WTC11 (cell line): ENCODE data around the gene ZBTB7C. TPM values are rescaled to one million over a fixed set of nuclear protein-coding genes. Genes with fewer than 3 reads are reported as not detected.

Experiments
- ATAC-seq: fragments of 200-7000 bp; cut with Tn5 transposase; 2 replicates; pipeline ENCODE4 v1.10.0; 2021; ENCODE audit warnings: mild to moderate bottlenecking, moderate library complexity
- CTCF ChIA-PET: fragments of 300-600 bp; sonication (Branson Sonifier 250); formaldehyde crosslinking; loops from one replicate; lab custom pipeline; 2021; ENCODE audit warnings: antibody characterized with exemption; lab: Charles Lee
- POLR2A ChIA-PET: fragments of 350-600 bp; sonication (Branson Sonifier 250); formaldehyde crosslinking; loops from one replicate; lab custom pipeline; 2021; ENCODE audit warnings: antibody characterized with exemption; lab: Charles Lee
- DNase-seq: peaks from one replicate; pipeline ENCODE4 v3.0.0; 2021; ENCODE audit warnings: low spot score
- H3K27ac Mint-ChIP-seq: 2 replicates; pipeline ENCODE4 v1.8.0; 2021; ENCODE audit warnings: mixed read lengths
- H3K27me3 Mint-ChIP-seq: 2 replicates; pipeline ENCODE4 v1.8.0; 2021; ENCODE audit warnings: low read depth, mild to moderate bottlenecking, moderate library complexity, mixed read lengths
- H3K36me3 Mint-ChIP-seq: 2 replicates; pipeline ENCODE4 v1.8.0; 2021; ENCODE audit warnings: mixed read lengths
- H3K4me1 Mint-ChIP-seq: 2 replicates; pipeline ENCODE4 v1.8.0; 2022; ENCODE audit warnings: mixed read lengths
- H3K4me3 Mint-ChIP-seq: 2 replicates; pipeline ENCODE4 v1.8.0; 2021; ENCODE audit warnings: mild to moderate bottlenecking, moderate library complexity, mixed read lengths
- H3K9me3 Mint-ChIP-seq: 2 replicates; pipeline ENCODE4 v1.8.0; 2021; ENCODE audit warnings: mixed read lengths
- CDX4 ChIP-seq: fragments of 250-450 bp; sonication (Bioruptor Pico); IDR thresholded peaks from 2 replicates; pipeline ENCODE4 v1.9.0; 2021; ENCODE audit warnings: moderate library complexity, mild to moderate bottlenecking, inconsistent platforms, borderline replicate concordance
- CREB1 ChIP-seq: sonication (generic); formaldehyde crosslinking; IDR thresholded peaks from 2 replicates; pipeline ENCODE4 v1.8.0; 2023; ENCODE audit warnings: mild to moderate bottlenecking, missing genetic modification reagents
- E2F5 ChIP-seq: sonication (generic); formaldehyde crosslinking; IDR thresholded peaks from 2 replicates; pipeline ENCODE4 v1.8.1; 2022; ENCODE audit warnings: mild to moderate bottlenecking, moderate library complexity, missing genetic modification reagents
- ELF4 ChIP-seq: sonication (generic); formaldehyde crosslinking; IDR thresholded peaks from 2 replicates; pipeline ENCODE4 v1.8.1; 2022; ENCODE audit warnings: low read depth, mild to moderate bottlenecking, moderate library complexity, missing genetic modification reagents
- ETV6 ChIP-seq: sonication (generic); formaldehyde crosslinking; IDR thresholded peaks from 2 replicates; pipeline ENCODE4 v1.8.1; 2022; ENCODE audit warnings: mild to moderate bottlenecking, missing genetic modification reagents
- FOXP4 ChIP-seq: sonication (generic); formaldehyde crosslinking; IDR thresholded peaks from 2 replicates; pipeline ENCODE4 v1.8.0; 2022; ENCODE audit warnings: mild to moderate bottlenecking, missing genetic modification reagents
- GTF2I ChIP-seq: fragments of 250-450 bp; sonication (Bioruptor Pico); conservative IDR thresholded peaks from 2 replicates; pipeline ENCODE4 v1.4.0; 2021; ENCODE audit warnings: mild to moderate bottlenecking
- IRF1 ChIP-seq: sonication (generic); formaldehyde crosslinking; IDR thresholded peaks from 2 replicates; pipeline ENCODE4 v1.8.0; 2023; ENCODE audit warnings: missing genetic modification reagents
- SMAD3 ChIP-seq: sonication (generic); formaldehyde crosslinking; IDR thresholded peaks from 2 replicates; pipeline ENCODE4 v1.8.0; 2022; ENCODE audit warnings: missing genetic modification reagents, mild to moderate bottlenecking, borderline replicate concordance
- SP1 ChIP-seq: sonication (generic); formaldehyde crosslinking; conservative IDR thresholded peaks from 2 replicates; pipeline ENCODE4 v1.8.1; 2022; ENCODE audit warnings: missing genetic modification reagents
- TCF7 ChIP-seq: sonication (generic); formaldehyde crosslinking; IDR thresholded peaks from 2 replicates; pipeline ENCODE4 v1.8.0; 2022; ENCODE audit warnings: mild to moderate bottlenecking, low read depth, missing genetic modification reagents, moderate library complexity
- ZBTB21 ChIP-seq: sonication (generic); formaldehyde crosslinking; IDR thresholded peaks from 2 replicates; pipeline ENCODE4 v1.8.1; 2023; ENCODE audit warnings: mild to moderate bottlenecking, missing genetic modification reagents, borderline replicate concordance
- ZNF121 ChIP-seq: sonication (generic); formaldehyde crosslinking; IDR thresholded peaks from 2 replicates; pipeline ENCODE4 v1.8.0; 2023; ENCODE audit warnings: missing genetic modification reagents
- ZNF512 ChIP-seq: sonication (generic); formaldehyde crosslinking; IDR thresholded peaks from 2 replicates; pipeline ENCODE4 v1.8.1; 2022; ENCODE audit warnings: missing genetic modification reagents, borderline replicate concordance
- ZNF532 ChIP-seq: fragments of 250-450 bp; sonication (Bioruptor Pico); IDR thresholded peaks from 2 replicates; pipeline ENCODE4 v1.9.0; 2021; ENCODE audit warnings: mild to moderate bottlenecking, borderline replicate concordance
- ZSCAN18 ChIP-seq: fragments of 250-450 bp; sonication (Bioruptor Pico); IDR thresholded peaks from 2 replicates; pipeline ENCODE4 v2.1.2; 2022; ENCODE audit warnings: mild to moderate bottlenecking, moderate library complexity
- total RNA-seq: library from RNA; stranded (reverse); gene quantifications from 3 replicates; pipeline ENCODE4 v1.2.3, GENCODE V29; 2021

The ZBTB7C gene
- total RNA-seq, 1 experiment from 2014 or later, result 0.48 TPM

GRCh38 chr18:48320639-48320945, 88.6 kb downstream of the ZBTB7C start (continued):
- TF ChIP-seq IRF1 (CRISPR knock-in tag), result no peak
- no peak for TF ChIP-seq CREB1
- TF ChIP-seq ZNF532 (CRISPR knock-in tag), result no peak
- TF ChIP-seq SMAD3 (CRISPR knock-in tag), result no peak
- TF ChIP-seq E2F5, result no peak
- no peak for TF ChIP-seq GTF2I (CRISPR knock-in tag)

GRCh38 chr18:48319801-48320638, 89.2 kb downstream of the ZBTB7C start:
- Mint-ChIP-seq H3K27ac (no peak overlapping the region), H3K9me3 (0 out of 2 replicates have a peak, but pooled peaks cover 5% of the 10 kb centered on the region), H3K27me3 (peaks cover 2% of the 10 kb centered on the region), H3K4me3 (no peak overlapping the region), H3K36me3 (no peaks in the 10 kb centered on the region), H3K4me1 (peaks cover 13% of the 10 kb centered on the region)
- no peak for DNase-seq
- no peak for ATAC-seq
- POLR2A ChIA-PET, result no interaction called here
- CTCF ChIA-PET, result interaction anchor here (1.0 to 3.4 kb wide), 3 partner anchors 16 to 125 kb away, joined by 4 to 14 read pairs (median 4); no protein-coding TSS in a partner anchor
- TF ChIP-seq TCF7 (CRISPR knock-in tag) (no peak), ZNF121 (no peak), ZSCAN18 (no peak), CDX4 (CRISPR knock-in tag) (no peak), ZBTB21 (CRISPR knock-in tag) (no peak)

- H3K27ac Mint-ChIP-seq, result no peak overlapping the region
- H3K36me3 Mint-ChIP-seq, result no peaks in the 10 kb centered on the region
- POLR2A ChIA-PET, result no interaction called here
- peaks cover 2% of the 10 kb centered on the region for H3K27me3 Mint-ChIP-seq
- 0 out of 2 replicates have a peak, but pooled peaks cover 5% of the 10 kb centered on the region for H3K9me3 Mint-ChIP-seq
- TF ChIP-seq SP1 (CRISPR knock-in tag) (no peak), ZNF512 (CRISPR knock-in tag) (no peak), IRF1 (CRISPR knock-in tag) (no peak), ELF4 (CRISPR knock-in tag) (no peak), FOXP4 (no peak), ETV6 (CRISPR knock-in tag) (no peak)
- TF ChIP-seq, all 79 proteins: peak for 0
- DNase-seq (peak; percentile 31), ATAC-seq (peak; percentile 56)
- H3K4me3 Mint-ChIP-seq, result no peak overlapping the region
- peaks cover 24% of the 10 kb centered on the region for H3K4me1 Mint-ChIP-seq
- CTCF ChIA-PET, result interaction anchor here (1.5 to 3.4 kb wide), 4 partner anchors 18 to 127 kb away, joined by 4 to 20 read pairs (median 10); no protein-coding TSS in a partner anchor
Measured at GRCh38 chr18:48318436-48318835, 90.7 kb downstream of the ZBTB7C start.
